Activated CD8-positive, alpha-beta memory T cell treated with anti-CD3 and anti-CD28 coated beads for 4 hours (primary cell): ENCODE data around the gene SPRED2.

Source experiments
- DNase-seq, 2 donors: peaks; one replicate each; pipeline ENCODE4 v3.0.0-alpha.2; 2020; ENCODE audit warnings: low read depth in 2 of 2

The SPRED2 gene

GRCh38 chr2:65277791-65278483 lies 154.5 kb downstream of the SPRED2 start:
- DNase-seq: no peak

GRCh38 chr2:65277118-65277517 lies 155.3 kb downstream of the SPRED2 start:
- DNase-seq: no peak

- no peak for DNase-seq
These were observed 155.8 kb downstream of the SPRED2 start for GRCh38 chr2:65276609-65277008.

GRCh38 chr2:65275141-65275915 lies 157.1 kb downstream of the SPRED2 start:
- no peak for DNase-seq

GRCh38 chr2:65273344-65273743 lies 159.1 kb downstream of the SPRED2 start:
- DNase-seq: no peak

GRCh38 chr2:65268957-65269356 lies 163.4 kb downstream of the SPRED2 start:
- DNase-seq: no peak

- no peak for DNase-seq
These were observed 165.4 kb downstream of the SPRED2 start for GRCh38 chr2:65267008-65267407.

- no peak for DNase-seq
These were observed 166.7 kb downstream of the SPRED2 start for GRCh38 chr2:65265671-65266045.

- no peak for DNase-seq
These were observed 167.4 kb downstream of the SPRED2 start for GRCh38 chr2:65264821-65265670.

- no peak for DNase-seq
These were observed 168.4 kb downstream of the SPRED2 start for GRCh38 chr2:65263986-65264385.

- DNase-seq: no peak
These were observed 169.1 kb downstream of the SPRED2 start for GRCh38 chr2:65263262-65263661.

GRCh38 chr2:65261676-65262075 lies 170.7 kb downstream of the SPRED2 start:
- no peak for DNase-seq
